HCEC 1CT (cell line): Measurements from ENCODE around the gene IL20RA.
"Not testable (repeated sequence)": the region's sequence is repeated elsewhere in the genome, so short reads cannot be mapped to it uniquely, and the experiment has no call there.

Source experiments
- DNase-seq: peaks from one replicate; pipeline ENCODE4 v3.0.0-alpha.2; 2017

The IL20RA gene, protein sequence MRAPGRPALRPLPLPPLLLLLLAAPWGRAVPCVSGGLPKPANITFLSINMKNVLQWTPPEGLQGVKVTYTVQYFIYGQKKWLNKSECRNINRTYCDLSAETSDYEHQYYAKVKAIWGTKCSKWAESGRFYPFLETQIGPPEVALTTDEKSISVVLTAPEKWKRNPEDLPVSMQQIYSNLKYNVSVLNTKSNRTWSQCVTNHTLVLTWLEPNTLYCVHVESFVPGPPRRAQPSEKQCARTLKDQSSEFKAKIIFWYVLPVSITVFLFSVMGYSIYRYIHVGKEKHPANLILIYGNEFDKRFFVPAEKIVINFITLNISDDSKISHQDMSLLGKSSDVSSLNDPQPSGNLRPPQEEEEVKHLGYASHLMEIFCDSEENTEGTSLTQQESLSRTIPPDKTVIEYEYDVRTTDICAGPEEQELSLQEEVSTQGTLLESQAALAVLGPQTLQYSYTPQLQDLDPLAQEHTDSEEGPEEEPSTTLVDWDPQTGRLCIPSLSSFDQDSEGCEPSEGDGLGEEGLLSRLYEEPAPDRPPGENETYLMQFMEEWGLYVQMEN

DNA sequence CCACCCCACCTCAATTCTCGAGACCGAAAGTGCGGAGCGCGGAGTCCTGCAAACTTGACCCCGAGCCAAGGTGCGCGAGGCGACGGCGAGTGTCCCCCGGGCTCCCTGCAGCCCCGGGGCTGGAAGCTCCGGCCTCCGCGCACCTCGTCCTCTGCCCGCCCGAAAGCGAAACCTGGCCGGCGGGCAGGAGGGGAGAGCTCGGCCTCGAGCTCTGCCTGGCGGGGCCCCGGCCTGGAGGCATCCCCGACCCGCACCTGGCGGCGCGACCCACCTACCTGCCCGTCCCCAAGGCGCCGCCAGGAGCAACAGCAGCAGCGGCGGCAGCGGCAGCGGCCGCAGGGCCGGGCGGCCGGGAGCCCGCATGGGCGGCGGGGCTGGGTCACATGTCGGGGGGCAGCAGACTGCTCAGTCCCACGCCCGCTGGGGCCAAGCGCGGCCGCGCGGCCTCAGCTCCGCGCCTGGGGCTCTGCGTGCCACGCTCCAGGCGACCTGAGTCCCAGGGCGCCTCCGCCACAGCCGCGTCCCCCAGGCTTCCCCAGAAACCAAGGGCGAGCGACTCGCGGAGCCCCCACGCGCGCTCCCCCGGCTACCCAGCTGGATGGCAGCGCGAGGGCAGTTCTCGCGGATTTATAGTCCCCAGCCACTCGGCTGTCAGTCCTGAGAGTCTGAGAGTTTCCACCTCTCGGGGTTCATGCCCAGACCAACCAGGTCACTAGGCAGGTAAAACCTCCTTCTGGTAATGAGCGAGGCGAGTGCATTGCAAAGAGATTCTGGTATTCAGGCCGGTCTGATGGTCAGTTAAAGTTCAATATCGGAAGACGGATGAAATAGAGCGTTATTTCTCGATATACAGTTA lies at the start of gene IL20RA:
TSS of gene IL20RA (minus strand) at position 600 of the 856 bp plus-strand sequence. CDS start at position 363, 237 bp downstream.
- no peak for DNase-seq

DNA sequence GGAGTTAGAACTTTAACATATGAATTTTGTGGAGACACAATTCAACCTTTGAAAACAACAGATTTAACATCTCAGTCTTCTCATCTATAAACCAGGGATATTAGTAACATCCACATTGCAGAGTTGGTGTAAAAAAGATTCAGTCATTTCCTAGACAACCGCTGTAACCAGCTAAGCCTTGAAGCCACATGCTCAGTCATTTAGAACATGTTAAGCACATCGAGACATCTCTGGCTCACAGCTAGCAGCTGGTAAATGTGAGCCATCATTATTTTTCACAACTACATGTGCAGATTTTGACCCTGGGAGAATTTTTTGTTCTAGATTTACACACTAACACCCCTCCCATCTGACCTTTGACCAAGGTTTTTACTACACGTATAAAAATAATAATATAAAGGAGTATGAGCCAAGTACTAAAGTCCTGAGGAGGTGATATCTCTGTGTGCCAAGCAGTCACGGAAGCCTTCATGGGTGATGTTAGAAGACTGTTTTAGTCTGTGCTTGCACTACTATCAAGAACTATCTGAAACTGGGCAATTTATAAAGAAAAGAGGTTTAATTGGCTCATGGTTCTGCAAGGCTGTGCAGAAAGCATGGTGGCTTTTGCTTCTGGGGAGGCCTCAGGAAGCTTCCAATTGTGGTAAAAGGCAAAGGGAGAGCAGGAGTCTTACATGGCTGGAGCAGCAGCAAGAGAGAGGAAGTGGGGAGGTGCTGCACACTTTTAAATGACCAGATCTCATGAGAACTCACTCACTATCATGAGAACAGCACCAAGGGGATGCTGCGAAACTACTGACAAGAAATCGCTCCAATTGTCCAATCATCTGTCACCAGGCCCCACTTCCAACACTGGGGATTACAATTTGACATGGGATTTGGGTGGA lies 48.7 kb upstream of the IL20RA start:
- DNase-seq: no peak

DNA sequence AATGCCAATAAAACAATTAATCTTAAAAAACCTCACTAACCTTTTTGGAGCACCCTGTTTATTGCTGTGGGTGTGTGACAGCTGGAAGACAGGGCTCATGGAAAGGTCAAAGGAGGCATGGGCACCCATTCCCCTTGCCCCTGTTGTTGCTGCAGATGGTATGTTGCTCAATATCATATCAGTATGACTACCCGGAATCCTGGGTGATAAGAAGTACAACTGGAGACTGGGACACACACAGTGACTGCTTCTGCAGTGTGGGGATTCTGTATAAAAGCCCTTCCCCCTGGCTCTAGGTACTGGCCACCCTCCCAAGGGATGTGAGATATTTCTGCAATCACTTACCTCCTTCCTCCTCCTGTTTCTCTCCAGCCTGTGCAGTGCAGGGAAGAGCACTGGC lies 47.3 kb upstream of the IL20RA start:
- no peak for DNase-seq

DNA sequence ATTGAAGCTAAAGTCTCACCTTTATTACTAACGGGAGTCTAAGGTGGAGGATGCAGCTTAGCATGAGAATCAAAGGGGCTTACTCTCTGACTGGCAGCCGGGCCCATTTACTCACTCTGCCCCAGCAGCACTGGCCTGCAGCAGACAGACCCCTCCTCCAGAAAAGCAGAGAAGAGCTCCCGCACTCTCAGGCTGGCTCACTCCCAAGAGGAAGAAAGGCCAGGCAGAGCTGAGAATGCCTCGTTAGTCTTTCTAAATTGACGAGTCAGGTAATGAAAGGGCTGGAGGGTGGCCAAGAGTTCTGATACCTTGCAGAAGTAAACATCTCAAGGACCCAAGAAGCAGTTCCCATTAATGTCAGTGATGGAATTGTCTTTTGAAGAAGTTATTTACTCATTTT lies 44.5 kb upstream of the IL20RA start:
- DNase-seq: no peak

DNA sequence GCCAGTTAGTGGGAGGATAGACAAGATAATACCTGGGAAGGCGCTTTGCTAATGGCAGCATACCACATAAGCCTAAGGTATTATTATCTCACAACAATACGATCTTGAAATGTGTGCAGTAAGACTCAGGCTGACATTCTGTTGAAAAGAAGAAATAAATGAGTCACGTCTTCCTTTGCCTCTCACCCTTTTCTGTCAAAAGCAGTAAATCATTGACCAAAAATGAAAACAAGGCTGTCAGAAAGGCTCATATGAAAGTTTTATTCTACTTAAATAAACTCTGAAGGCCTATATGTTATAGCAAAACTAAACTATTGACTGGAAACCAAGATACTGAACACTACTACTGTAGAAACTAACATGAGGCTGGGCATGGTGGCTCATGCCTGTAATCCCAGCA lies 43.1 kb upstream of the IL20RA start:
- DNase-seq: no peak

DNA sequence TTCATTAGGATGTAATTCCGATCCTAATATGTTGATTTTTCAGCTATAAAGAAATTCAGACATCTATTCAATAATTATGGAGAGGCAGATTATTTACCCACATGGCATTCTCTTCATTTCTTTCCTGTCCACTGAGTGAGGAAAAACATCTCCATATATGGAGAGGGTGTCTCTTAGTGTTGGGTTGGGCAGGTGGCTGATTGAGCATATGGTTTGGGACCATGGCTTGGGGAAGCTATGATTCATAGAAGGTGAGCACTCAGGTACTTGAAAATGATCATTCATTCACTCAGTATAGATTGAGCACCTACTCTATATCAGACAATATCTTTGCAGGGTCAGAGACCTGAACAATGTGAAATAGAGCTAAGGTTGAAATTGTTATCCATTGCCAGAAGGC lies 41.3 kb upstream of the IL20RA start:
- DNase-seq: no peak

DNA sequence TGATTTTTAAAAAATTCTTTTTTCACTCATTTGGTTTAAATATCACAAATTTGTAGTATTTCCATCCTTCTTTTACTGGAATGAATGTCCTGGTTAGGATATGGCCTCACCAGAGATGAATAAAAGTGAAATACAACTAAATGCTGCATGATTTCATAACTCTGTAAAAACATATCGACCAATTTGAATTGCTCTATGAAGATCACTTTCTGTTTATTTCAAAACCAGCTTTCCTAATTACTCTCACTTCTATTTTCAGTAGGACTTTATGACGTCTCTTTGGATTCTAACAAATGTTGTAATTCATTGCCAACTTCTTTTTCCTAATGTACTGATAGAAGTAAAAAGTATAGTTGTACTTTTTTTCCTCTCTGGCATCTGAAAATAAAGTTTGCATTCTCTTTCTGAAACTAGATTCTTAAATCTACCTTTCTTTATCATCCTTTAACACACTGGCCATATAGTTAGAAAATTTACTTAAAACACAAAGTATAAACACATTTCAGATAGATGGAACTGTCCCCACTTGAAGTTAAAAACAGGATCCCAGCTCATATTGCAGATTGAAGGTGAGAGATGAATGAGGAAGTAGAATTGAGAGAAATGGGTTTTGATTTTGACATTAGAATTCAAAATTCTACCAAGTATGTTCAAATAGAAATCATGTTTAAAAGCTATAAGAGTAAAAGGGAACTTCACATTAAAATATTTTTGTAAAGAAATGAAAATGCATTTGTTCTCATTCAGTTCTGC lies 40.3 kb upstream of the IL20RA start:
- no peak for DNase-seq

DNA sequence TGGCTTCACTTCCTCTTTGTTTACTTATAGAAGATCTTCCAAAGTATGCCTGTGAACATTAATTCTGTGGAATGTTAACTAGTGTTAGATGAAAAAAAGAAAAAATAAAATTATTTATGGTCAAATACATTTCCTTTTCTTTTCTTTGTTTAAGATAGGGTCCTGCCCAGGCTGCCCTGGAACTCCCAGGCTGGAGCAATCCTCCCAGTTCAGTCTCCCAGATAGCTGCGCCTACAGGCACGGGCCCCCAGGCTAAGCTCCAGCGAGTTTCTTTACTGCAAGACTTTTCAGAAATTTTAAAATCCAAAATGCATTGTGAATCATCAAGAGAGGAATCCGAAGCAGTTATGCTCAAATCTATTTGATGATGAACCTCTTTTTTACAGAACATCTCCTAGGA lies 39.3 kb upstream of the IL20RA start:
- DNase-seq: no peak

DNA sequence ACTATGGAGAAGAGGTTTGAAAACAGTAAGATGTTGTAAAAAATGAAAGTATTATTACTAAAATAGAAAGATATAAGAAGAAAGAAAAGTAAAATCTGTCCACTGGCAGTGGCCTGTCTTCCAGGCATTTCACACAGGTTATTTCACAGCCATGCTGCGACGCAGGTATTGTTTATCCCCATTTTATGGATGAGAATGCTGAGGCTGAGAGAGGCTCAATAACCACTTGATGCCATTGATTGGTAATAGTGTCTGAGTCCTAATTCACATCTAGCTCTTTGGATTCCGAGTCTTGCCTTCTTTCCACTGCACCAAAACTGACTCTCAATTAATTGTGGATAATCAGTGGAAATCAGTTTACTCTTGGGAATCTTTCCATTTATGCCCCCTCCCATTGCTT lies 37.2 kb upstream of the IL20RA start:
- DNase-seq: no peak

DNA sequence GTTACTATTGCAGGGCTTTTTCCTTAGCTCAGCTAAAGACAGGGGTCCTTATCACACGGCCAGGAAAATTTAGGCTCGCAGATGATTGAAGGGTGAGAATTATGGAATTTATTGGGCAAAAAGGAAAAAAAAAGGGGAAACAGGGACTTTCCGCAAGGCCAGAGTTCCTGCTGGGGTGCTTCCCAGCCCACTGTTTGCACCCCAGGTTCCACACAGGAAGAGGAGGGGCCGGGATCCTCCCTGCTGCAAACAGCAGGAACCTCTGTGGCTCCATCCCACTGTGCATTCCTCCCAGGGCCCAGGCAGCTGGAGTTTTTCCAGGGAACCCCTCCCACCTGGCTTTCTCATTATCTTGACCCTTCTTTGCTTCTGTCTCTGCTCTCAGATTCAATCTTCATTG lies 35.9 kb upstream of the IL20RA start:
- no peak for DNase-seq

DNA sequence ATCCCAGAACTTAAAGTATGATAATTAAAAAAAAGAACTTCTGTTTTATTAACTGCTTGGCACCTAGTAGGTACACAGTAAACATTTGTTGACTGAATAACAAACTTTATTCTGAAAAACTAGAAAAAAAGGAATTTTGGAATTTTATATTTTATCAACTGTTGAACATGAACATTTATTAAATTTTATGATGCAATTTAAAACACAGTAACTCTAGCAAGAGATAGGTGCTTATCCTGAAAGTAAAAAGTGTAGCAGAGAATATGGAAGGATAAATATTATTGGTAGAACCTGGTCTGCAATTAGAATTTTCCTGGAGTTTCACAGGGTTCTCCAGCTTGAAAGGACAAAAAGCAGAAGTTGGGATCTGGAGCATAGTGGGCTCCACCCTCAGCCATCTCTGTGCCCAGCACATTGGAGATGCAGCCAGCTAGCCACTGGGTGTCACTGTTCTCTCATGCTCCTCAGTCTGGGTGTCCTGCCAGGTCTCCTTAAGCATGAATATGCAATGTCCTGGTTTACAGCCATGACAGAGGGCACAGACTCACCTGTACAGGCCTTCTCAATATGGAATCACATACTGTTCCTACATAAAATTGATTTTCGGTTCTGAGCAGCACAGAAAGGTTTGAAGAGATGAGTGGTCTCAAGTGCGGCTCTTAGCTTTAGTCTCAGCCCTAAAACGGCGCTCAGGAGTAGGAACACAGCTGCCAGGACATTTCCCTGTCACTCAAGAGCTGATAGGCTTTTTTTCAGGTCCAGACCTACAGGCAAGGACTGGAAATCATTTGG lies 31.7 kb upstream of the IL20RA start:
- DNase-seq: peak; percentile 58

DNA sequence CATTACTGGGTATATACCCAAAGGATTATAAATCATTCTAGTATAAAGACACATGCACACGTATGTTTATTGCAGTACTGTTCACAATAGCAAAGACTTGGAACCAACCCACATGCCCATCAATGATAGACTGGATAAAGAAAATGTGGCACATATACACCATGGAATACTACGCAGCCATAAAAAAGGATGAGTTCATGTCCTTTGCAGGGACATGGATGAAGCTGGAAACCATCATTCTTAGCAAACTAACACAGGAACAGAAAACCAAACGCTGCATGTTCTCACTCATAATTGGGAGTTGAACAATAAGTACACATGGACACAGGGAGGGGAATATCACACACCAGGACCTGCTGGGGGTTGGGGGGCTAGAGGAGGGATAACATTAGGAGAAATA lies 31.0 kb upstream of the IL20RA start:
- DNase-seq: not testable (repeated sequence)

DNA sequence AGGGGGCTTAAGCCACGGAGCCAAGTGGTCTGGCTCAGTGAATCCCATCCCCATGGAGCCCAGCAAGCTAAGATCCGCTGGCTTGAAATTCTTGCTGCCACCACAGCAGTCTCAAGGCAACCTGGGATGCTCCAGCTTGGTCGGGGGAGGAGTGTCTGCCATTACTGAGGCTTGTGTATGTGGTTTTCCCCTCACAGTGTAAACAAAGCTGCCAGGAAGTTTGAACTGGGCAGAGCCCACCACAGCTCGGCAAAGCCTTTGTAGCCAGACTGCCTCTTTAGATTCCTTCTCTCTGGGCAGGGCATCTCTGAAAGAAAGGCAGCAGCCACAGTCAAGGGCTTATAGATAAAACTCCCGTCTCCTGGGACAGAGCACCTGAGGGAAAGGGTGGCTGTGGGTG lies 25.5 kb upstream of the IL20RA start:
- DNase-seq: no peak

DNA sequence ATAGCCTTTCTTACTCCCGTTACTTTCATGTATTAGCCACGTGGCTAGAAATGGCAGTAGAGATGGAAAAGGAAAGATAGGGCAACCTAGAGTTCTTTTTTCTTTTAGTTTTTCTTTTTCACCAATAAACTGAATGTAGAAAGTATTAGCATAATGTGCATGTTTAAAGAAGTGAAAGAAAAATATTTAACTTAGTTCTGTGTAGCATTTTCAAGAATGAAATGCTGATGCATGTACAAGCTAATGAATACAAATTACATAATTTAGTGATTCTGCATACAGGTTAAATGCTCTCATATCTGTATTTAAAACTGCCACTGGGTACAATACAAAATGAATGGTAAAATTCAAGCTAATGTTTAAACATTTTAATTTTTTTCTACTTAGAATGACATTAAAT lies 22.6 kb upstream of the IL20RA start:
- no peak for DNase-seq

DNA sequence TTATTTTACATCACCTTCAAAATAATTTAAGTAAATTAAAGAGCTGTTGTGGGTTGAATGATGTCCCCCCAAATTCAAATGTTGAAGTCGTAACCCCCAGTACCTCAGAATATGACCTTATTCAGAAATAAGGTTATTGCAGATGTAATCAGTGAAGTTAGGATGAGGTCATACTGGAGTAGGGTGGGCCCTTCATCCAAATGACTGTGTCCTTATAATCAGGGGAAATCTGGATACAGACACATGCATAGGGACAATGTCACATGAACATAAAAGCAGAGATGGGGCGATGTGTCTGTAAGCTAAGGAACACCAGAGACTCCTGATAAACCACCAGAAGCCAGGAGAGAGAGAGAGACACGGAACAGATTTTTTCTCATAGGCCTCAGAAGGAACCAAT lies 13.3 kb upstream of the IL20RA start:
- DNase-seq: no peak

DNA sequence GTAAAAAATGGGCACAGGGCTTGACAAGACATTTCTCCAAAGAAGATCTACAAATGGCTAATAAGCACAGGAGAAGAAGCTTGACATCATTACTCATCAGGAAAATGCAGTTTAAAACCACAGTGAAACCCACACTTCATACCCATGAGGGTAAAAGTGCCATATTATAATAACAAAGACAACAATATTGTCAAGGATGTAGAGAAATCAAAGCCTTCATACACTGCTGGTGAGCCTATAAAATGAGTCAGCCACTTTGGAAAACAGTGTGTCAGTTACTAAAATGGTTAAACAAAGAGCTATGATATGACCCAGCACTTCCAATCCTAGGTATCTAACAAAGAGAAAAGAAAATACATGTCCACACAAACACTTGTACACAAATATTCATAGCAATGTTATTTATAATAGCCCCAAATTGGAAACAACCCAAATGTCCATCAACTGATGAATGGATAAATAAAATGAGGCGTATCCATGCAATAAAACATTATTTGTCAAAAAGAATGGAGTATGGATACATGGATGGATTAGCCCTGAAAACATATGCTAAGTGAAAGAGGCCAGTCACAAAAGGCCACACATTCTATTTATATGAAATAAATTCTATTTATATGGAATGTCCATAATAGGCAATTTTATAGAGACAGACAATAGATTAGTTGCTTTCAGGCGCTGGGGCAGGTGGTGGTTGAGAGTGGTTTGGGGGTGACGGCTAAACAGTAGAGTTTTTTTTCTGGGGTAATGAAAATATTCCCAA lies 11.5 kb upstream of the IL20RA start:
- DNase-seq: no peak

DNA sequence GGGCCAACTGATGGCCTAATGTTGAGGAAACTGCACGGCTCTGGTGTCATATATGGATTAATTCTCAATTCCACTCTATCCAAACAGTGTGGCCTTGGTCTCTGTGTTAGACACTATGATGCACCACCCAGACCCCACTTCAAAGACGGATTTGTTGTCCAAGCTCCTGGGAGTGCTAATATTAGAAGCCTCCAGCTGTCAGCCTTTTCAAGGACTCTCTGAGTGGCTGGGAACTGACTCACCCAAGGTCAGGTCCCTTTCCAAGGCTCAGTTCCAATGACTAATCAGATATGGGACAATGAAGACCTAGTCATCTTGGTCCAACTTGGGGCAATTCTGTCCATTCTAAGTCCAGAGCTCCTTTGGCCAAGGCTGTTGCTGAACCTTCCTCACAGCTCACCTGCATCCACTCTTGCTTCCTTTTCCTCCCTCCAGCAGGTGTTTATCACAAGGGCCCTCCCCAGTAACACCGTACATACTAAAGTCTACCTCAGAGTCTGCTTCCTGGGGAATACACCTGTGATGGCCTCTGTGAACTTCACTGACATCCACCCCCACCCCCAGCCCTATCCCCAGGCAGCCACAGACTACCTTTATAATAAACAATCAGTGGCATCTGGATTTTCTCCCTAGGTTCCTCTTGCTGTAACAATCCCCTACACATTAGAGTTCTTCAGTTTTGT lies 7.2 kb upstream of the IL20RA start:
- DNase-seq: no peak

DNA sequence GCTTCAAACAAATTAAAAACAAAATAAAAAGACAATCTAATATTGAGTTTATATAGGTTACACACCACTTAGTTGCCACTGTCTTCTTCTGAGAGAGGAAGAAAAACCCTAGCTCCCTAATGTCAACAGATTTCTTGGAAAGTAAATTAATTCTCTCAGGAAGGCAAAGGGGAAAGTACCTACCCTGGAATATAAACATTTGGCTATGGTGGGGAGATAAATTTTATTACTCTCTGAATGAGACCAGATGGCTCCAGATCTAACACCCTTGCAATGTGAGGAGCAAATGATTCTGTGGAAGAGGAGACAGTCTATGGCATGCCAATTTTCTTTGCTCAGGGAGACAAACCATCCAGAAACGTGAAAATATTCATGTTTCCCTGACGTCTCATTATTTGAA lies 4.3 kb upstream of the IL20RA start:
- no peak for DNase-seq

DNA sequence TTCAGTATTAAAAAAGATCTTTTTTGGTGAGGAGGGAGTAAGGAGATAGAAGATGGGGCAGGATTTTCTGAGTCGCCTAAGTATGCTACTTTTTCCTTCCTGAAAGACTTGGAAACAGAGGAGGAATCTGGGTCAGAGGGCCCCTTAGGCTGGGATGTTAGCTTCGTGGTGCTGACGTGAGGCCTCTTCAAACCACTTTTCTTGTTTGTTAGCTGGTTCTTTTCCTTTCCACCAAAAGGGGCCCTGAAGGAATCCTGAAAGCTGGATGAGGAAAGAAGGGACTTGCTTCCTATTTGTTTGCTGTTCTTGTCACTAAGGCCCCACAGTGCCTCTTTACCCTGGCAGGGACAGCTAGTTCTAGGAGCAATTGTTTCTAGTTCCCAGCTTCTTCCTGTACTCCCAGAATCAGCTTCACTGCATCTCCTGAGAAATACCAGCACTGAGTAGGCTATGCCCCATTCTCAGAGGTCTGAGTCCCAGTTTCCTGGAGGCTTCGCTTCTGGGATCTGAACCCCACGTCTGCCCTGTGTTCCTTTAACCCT lies 2.2 kb upstream of the IL20RA start:
- DNase-seq: no peak
